COLO829 (cell line): ENCODE data around the gene SLC22A3.
A peak's percentile ranks its signal among the peaks of the same experiment; 100 is the strongest.

Experiments used
- DNase-seq: peaks from one replicate; pipeline ENCODE4 v3.0.0; 2012; ENCODE audit warnings: low spot score

The SLC22A3 gene

DNA sequence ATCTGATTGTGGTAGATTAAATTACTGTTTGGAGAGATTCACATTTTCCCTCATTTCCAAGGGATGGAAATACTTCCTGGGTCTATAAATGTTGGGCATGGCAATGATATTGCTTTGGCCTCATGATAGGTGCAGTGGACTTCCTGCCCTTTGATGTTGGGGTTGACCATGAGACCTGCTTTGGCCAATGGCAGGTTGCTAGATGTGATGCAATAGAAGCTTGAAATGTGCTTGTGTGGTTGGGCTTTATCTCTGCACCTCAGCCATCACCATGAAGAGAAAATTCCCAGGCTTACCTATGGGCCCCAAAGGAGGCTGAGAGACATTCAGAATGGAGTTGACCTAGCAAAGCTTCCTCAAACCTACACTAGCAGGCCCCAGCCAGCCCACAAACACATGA, 69.4 kb downstream of the SLC22A3 start:
- no peak for DNase-seq

DNA sequence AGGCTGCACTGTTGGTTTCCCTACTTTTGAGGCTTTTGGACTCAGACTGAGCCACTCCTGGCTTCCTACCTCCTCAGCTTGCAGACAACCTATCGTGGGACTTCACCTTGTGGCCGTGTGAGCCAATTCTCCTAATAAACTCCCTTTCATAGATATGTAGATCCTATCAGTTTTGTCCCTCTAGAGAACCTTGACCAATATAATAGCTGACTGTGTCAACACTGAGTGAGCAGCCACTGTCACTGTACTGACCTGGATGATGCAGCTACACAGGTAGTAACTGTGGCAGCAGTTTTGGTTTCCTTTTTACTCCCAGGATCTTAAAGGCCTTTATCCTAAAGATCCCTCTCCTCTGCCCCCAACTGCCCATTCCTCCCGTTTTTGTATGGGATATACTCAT, 70.2 kb downstream of the SLC22A3 start:
- no peak for DNase-seq

DNA sequence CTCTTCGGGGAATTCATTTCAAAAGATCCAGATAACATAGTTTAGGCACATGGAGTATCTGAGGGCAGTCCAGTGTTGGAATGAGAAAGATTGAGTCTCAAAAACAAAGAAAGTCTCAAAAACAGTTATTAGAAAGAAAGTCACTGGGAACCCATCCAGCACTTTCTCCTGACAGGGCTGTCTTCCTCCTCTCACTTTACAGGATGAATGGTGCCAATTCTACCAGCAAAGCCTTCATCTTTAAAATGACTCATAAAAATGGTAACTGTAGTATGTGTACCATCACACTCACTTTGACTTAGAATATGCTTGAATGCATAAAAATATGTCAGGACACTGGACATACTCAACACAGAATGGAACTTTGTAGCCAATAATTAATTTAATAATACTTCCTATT, 71.3 kb downstream of the SLC22A3 start:
- peak; percentile 27 for DNase-seq

DNA sequence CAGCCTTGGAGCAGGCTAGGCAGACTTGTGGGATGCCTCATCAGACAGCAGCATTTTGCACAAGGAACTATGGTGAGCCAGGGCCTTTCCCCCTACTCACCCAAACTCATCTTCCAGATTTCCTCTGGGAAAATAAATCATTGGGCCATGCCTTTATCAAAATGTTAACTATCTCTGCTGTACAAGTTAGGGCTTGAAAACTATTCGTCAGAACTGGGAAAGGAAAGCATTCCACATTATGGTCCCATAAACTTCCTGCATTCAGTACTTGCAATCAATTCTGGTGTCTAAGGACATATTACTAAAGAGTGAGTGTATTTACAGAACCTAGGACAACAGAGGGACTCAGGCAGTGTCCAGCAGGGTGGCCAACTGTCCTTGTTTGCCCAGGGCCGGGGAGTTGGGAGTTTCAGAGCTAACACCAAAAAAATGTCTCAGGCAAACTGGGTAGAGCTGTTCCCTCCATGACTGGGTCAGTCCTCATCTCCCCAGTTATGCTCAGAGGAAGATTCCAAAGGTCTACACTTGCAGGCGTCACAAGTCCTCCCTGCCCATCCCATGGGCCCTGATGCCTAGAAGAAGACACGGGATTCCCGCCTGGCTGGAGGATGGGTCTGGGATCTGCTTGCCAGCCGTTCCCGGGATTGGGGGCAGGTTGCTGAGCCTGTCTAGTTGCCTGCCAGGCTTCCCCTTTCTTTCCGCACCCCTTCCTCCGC, 72.2 kb downstream of the SLC22A3 start:
- DNase-seq, result no peak

DNA sequence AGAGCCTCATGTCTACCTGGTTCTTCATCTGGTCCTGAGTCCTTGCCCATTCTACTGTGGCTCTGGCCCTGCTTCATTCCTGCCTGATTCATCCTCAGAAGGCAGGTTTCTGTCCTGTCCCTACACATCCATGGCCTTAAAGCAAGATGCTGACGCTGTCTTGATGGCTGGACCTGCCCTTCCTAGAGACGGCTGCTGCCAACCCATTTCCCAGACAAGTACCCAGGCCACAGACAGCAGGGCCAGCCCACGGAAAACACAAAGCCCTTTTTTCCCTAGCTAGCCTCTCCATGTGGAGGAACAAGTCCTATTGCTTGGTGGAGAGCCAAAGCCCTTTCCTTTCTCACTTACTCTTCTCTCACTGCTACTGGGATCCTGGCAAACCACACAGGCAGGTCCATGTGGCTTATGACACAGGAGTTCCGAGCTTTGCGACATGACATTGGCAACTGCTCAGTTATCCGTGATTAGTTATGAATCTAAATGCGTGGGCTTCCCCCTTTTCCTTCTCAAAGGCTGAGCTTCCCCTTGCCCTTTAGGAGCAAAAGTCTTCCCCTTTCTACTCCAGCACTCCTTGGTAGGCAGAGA, 72.9 kb downstream of the SLC22A3 start:
- no peak for DNase-seq

DNA sequence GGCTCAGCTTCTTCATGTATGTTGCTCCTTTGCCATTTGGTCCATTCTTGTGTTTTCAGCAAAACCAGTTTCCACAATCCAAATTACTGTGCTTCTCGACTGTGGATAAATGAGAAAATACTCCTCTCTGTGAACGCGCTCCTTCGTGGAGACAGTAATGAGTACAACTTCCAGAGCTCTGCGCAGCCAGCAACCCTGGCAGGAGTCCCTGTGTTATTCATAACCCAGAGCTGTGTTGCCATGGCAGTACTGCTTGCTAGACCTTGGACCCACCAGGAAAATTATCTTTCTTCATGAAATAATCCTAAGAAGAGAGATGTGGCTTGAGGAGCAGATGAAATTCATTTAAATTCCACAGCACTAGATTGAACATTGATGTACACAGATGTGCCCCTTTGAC, 73.7 kb downstream of the SLC22A3 start:
- DNase-seq, result no peak

DNA sequence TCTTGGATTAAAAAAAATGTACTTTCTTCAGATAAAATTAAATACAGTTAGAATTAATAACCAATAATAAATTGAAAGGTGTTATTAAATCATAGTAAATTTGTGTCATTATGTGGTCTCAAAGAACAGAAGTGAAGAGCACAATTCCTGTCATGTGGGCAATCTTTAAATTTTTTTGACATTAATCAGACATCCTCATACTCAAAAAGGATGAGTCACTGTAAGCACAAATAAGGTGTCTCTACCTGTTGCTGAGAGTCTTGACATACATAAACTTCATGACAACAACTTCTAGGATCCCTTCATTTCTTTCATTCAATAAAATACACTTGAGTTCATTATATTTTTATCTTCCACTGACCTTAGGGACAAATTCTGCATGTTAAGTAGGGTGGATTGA, 76.1 kb downstream of the SLC22A3 start:
- DNase-seq, result no peak

DNA sequence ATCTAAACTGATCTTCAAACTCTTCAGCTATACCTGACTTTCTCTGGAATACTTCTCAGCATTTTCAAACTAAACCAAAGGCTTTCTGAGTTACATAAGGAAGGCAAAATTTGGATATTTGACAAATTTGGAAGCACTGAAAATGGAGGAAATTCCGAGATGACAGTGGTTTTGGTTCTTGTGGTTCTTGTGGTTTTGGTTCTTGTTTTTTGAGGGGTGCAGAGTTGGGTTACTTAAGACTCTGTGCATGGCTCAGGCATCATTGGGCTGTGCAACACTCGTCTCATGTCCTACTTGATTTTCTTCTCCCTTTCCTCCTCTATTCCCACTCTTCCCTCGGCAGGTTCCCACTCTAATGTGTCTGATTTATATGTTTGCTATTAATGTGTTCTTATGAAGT, 78.0 kb downstream of the SLC22A3 start:
- no peak for DNase-seq

DNA sequence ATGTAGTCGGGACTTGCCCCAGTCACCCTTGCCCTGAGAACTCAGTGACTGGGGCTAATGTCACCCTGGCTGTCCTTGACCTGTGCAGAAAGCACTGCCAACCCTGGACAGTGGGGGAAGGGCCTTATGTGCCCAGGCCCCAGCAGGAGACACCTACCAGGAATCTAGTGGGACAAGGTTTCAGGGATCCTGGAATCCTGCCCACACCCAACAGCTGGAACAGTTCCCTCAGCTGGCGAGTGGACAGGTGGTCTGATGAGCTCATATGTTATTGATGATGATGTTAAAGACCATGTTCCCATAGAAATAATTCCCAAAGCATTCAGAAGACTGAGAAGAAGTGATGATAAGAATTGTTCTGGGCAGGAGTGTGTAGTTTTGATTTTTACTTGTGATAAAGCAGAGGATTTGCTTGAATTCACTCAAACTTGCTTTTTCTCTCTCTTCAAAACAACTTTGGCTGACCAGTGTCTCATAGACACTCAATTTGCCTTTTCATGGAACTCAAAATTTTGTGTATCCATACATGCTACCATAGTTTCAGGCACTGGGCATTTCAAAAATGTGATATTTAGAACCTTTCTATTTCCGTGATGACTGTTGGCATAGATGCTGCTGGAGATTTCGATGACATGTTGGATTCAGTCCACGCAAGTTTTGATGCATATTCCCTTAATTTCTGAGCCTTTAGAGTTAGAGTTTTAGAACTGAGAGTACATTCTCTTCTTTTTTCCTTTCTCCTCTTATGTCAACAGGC, 79.3 kb downstream of the SLC22A3 start:
- no peak for DNase-seq

DNA sequence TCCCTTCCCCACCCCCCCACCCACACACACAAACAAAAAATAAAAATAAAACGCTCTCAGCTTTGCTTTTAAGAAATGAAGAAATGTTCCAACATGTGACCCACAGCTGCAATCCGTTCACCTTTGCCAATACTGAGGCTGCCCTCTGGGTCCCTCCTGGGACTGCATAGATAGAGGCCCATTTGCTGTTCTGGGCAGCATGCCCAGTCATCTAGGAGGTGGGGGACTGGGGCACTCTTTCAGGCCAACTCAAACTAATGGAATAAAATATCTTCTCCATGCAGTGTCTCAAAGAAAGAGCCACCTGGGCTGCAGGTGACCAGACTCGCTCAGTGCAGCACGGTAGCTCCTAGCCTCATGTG, 79.9 kb downstream of the SLC22A3 start:
- no peak for DNase-seq

DNA sequence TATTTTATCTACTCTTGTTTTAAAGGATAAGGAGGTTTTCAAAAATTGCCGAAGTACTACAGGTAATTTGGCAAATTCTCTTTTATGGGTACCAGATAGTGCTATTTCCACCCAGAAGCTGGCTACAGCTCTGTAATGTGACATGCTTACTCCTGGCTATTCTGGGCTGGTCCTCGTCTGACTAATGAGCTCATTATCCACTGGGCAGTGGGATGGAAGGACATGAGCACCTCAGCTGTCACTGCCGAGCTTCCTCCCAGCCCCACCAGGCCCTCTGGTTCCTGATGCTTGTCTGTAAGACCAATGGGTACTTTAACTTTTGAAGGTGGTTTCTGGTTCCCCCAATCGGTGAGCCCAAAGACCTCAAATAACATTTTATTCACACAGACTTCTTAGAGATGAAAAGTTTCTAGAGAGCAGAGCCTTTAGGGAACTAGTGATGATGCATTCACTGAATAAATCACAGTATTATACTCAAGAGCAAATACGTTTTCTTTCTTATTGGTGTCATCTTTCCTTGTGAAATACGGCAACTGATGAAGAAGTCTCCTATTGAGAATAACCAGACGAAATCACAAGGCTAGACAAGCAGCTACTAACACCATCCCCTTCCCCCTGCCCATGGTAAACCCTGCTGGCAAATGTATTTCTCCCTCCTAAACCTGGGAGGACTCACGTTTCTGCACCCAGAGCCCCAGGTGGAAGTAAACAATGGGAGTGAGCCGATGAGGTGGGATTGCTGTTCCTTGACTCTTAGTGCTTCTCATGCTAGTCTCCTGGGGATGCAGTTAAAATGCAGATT, 80.8 kb downstream of the SLC22A3 start:
- no peak for DNase-seq

DNA sequence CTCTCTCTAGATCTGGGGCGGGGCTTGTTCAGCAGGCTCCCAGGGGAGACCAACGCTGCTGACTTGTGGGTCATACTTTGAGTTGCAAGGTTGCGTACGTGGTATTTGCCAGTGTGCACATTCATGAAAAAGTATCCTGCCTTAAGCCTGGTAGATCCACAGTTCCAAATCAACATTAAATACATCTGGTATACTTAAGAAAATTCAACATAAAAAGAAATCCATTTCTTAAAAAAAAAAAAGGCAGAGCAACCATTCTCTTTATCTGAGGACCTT, 81.4 kb downstream of the SLC22A3 start:
- no peak for DNase-seq

DNA sequence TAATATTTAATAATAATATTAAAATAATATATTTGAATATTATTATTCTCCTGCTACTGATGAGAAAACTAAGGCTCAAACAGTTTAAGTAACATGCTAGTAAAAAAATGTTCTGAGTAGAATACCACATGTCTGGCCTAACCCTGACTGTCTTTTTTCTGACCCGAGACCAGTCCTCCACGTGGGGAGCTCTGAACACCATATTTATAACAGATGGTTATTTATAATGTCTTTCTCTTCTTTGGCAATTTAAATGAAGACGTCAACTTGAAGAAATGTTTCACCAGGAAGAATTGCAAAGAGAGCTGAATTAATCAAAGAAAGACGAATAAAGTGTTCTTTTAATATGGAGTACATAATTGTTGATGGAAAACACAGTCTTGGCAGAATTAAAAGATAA, 82.0 kb downstream of the SLC22A3 start:
- DNase-seq, result no peak

DNA sequence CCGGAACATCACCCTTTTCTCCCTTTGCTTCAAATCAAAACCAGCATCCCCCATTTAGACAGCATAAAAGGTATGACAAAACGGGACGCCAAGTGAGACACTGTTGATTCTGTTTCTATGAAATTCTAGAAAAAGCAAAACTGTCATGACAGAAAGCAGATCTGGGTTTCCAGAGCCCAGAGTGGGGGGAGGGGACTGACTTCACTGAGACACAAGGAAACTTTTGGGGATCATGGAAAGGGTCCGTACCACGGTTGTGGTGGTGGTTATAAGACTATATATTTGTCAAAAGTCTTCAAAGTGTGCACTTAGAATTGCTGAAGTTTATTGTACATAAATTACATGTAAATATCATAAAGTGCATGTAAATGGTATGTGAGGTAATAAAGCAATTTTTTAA, 82.6 kb downstream of the SLC22A3 start:
- DNase-seq, result no peak

DNA sequence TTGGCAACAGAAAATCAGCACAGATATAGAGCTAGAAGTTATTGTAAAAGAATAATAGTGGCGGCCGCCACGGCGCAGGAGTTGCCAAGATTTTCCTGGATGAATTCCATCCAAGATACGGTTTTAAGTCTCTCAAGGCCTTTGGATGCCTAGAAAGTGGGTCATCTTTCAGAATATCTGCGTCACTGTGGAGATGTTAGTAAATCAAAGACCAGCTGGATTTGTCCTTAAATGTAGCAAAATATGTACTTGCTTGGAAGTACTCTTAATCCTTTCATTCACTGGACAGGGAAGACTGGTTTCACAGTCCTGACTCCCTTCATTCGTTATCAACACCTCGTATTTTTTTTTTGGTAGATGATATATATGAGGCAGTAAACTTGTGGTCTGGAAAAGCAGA, 83.0 kb downstream of the SLC22A3 start:
- DNase-seq, result no peak

DNA sequence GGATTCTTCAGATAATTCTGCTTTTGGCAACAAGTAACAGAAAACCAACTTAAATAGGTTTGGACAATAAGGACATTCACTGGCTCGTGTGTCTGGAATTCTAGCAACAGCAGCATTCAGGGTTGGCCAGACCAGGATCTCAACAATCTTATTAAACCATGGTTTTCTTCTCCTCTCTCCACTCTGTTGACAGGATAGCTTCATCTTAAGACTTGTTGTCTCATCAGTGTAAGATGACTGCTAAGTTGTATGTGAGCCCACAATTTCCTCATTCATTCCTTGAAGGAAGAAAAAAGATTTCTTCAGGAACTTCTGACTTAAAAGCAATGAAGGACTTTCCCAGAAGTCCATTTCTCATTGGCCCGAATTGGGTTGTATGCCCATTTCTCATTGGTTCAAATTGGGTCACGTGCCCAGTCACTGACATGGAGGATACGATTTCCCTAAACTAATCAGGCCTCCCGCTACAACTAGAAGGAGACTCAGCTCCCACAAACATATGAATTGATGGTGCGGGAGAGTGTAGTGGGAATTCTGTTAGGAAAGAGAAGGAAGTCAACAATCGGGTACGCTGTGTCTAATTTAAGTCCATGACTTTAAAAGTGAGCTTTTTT, 83.7 kb downstream of the SLC22A3 start:
- peak; percentile 30 for DNase-seq

DNA sequence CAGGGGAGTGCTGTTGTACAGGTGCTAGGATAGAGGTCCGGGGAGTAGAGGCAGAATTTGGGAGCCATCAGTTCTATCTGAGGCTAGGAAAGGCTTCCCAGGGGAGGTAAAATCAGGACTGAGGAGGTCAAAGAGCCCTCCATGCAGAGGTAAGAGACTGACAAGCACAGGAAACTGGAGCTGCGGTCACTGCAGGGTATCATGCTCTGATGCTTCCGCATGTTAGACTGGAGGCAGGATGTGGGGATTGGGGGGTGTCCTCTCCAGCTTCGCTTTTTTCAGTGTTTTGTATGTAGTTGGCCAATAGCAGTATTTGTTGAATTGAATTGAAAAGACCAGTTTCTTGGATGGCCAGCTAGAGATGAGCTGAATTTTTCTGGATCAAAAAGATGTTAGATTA, 87.8 kb downstream of the SLC22A3 start:
- DNase-seq, result no peak

DNA sequence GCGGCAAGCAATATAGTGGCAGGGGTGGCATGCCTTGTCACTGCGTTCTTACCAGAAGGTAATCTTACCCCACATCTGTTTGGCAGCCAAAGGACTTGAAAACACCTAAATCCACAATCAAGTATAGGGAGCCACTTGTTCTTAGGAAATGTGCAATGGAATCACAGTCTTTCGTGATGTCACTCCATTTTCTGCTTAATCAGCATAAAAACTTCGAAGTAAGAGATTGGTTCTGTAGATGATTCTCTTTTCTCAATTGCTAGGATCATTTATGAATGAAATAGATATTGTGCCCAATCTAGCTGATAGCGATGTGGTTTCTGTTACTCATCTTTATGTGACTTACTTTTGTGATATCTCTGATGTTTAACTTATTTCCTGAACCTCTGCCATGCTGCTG, 89.0 kb downstream of the SLC22A3 start:
- no peak for DNase-seq

DNA sequence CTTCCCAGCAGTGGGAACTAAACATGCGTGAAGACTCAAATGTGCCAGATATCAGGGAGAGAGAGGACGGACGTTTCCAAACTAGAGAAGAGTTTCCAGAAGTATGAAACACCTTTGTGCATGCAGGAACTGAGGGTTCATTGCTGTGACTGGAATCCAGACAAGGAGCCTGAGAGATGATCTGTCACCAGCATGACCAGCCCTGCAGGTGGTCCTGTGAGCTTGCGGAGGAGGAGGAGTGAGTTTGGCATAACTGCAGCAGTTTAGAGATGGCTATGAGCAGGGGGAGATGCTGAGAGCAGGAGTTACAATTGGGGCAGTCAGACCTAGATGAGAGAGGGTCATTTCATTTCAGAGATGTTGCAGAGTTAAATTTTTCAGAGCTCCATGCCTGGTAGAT, 89.6 kb downstream of the SLC22A3 start:
- DNase-seq, result no peak

DNA sequence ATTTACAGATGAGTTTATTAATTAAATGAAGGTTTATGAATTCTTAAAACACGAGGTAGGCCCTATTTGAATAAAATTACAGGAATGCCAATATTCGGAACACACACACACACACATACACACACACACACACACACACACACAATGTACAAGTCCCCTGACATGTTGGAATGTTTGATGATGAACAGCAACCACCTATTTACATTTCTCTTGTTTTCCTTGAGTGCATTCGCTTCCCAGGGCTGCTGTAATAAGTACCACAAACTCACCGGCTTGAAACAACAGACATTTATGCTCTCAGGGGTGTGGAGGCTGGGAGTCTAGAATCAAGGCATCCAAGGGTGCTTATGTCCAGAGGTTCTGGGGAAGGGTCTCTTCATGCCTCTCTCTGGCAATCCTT, 90.3 kb downstream of the SLC22A3 start:
- no peak for DNase-seq

DNA sequence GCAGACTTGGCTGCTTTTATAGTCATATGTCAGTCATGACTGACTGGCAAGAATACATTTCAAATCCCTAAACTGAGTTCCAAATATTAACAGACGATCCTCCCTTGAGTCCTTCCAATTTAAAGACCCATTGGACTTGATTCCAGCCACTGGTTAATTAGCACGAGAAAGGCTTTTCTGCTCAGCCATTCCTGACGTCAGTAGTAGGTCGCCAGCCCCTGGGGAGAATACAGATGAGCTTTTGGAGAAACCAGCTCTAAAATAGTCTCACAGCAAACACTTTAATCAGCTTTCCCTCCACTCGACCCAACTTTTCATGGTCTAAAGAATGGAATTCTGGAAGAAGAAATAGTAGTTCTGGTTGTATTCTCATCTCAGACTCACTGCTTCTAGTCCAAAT, 91.6 kb downstream of the SLC22A3 start:
- DNase-seq, result no peak

DNA sequence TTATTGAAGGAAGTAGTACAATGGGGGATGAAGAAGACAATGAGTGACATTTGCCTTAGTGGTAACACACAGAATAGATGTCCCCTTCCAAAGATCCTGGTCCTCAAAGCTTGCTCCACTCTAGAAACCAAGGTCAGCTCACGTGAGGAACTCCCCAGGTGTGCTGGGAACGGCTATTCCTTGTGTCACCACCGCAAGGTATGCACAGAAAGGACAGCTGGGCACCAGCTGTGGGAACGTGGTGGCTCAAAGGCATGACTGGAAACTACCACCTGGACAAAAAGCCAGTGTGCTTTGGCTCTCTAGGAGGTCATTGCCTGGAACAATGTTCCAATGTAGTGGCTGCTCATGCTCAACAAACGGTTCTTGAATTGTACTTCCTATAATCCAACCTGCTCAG, 94.0 kb downstream of the SLC22A3 start:
- no peak for DNase-seq

DNA sequence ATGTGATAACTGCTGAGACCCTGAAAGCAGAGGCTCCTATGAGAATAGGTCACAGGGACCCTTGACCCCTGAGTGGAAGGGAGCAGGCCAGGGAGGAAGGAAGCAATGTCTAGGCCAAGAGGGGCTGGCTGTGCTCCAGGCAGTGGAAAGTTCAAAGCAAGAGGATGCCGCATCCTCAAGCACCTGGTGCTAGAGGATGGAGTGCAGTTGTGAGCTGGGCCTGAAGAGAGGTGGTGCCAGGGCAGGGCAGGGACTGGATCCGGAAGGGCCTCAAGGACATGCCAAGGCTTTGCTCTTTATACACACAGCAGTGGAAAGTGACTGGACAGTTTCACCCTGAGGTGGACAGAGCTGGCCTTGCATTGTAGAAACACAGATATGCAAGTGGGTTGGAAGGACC, 97.0 kb downstream of the SLC22A3 start:
- DNase-seq, result no peak
